HK-2 (cell line): ENCODE data around the gene DDHD1.
A peak's percentile ranks its signal among the peaks of the same experiment; 100 is the strongest.
"Not testable (repeated sequence)": the region's sequence is repeated elsewhere in the genome, so short reads cannot be mapped to it uniquely, and the experiment has no call there.

ENCODE experiments used
- DNase-seq: peaks from one replicate; pipeline ENCODE4 v3.0.0-alpha.2; 2018; ENCODE audit not compliant: unreplicated experiment

The DDHD1 gene

GRCh38 chr14:53152887-53153701 is at the start of gene DDHD1:
Gene DDHD1, minus strand, starts transcription at chr14:53153323. Its CDS starts 225 bp downstream, at chr14:53153098.
- peak; percentile 77 for DNase-seq

- no peak for DNase-seq
These were observed 42.8 kb upstream of the DDHD1 start for GRCh38 chr14:53195949-53196348.

GRCh38 chr14:53193193-53193592 is 40.1 kb upstream of the DDHD1 start:
- DNase-seq, result no peak

GRCh38 chr14:53192052-53192760 is 39.1 kb upstream of the DDHD1 start:
- DNase-seq, result no peak

GRCh38 chr14:53190938-53191337 is 37.8 kb upstream of the DDHD1 start:
- no peak for DNase-seq

- DNase-seq, result no peak
These were observed 34.9 kb upstream of the DDHD1 start for GRCh38 chr14:53187921-53188463.

- DNase-seq, result no peak
These were observed 33.4 kb upstream of the DDHD1 start for GRCh38 chr14:53186532-53186931.

- no peak for DNase-seq
These were observed 30.5 kb upstream of the DDHD1 start for GRCh38 chr14:53183611-53184010.

GRCh38 chr14:53183056-53183455 is 29.9 kb upstream of the DDHD1 start:
- DNase-seq, result no peak

- not testable (repeated sequence) for DNase-seq
These were observed 28.4 kb upstream of the DDHD1 start for GRCh38 chr14:53181463-53182081.

GRCh38 chr14:53180272-53181221 is 27.4 kb upstream of the DDHD1 start:
- DNase-seq, result no peak

GRCh38 chr14:53179486-53180005 is 26.4 kb upstream of the DDHD1 start:
- not testable (repeated sequence) for DNase-seq

GRCh38 chr14:53175375-53175774 is 22.3 kb upstream of the DDHD1 start:
- DNase-seq, result no peak

- DNase-seq, result no peak
These were observed 21.8 kb upstream of the DDHD1 start for GRCh38 chr14:53174918-53175317.

- DNase-seq, result no peak
These were observed 15.7 kb upstream of the DDHD1 start for GRCh38 chr14:53168786-53169185.

GRCh38 chr14:53167602-53168328 is 14.6 kb upstream of the DDHD1 start:
- DNase-seq, result no peak

GRCh38 chr14:53161758-53162435 is 8.8 kb upstream of the DDHD1 start:
- DNase-seq, result no peak

GRCh38 chr14:53156238-53156637 is 3.1 kb upstream of the DDHD1 start:
- no peak for DNase-seq

GRCh38 chr14:53153702-53154112 is 584 bp upstream of the DDHD1 start:
- DNase-seq, result no peak
